ENCODE measurements around the gene PML. TPM values are rescaled to one million over a fixed set of nuclear protein-coding genes. Genes with fewer than 3 reads are reported as not detected.

PML gene
- 15.9 TPM for total RNA-seq (2013)
- polyA plus RNA-seq (10 to 100 TPM; 13.1 to 40.7 (median 20.6) TPM), polyA minus RNA-seq (49.0 and 65.6 TPM in 2 replicates), total RNA-seq (13.4 to 153 (median 19.3) reads per million in 11 experiments)

GRCh38 chr15:73994413-73994883 lies at the start of gene PML:
TSS of gene PML (plus strand) at chr15:73994716. CDS start at chr15:73994813, 97 bp downstream.
- intact Hi-C loops (cut with micrococcal nuclease), result loop anchor here in 1 of 2 donors (10.0 kb wide), 1 partner anchor 1450 kb away; no protein-coding TSS in a partner anchor
- Histone ChIP-seq H3K9ac (ENCODE audit: insufficient read depth, low read length, poor library complexity, severe bottlenecking) (peak within 1 kb of the TSS; percentile 88), H3K27me3 (ENCODE audit: control insufficient read depth in 2 of 2, insufficient read depth in 2 of 2, low read length in 2 of 2) (no peaks in the 10 kb centered on the region), H3K36me3 (replicated peaks in 1 of 2; ENCODE audit: control insufficient read depth in 1 of 2, insufficient read depth in 2 of 2, low read length in 2 of 2) (peaks cover 17 to 21% of the 10 kb centered on the region in 2 donors), H3K4me3 (replicated peaks in 1 of 3; ENCODE audit: low read depth in 2 of 3, low read length in 3 of 3) (peak within 1 kb of the TSS; percentile 76 to 94 (median 90)), H4K20me1 (ENCODE audit: insufficient read depth, low read length) (peaks cover 24% of the 10 kb centered on the region), H3K27ac (ENCODE audit: low read depth in 1 of 2, low read length in 2 of 2) (peak within 1 kb of the TSS; percentile 76 to 94), H3K9me3 (replicated peaks in 1 of 2; ENCODE audit: control insufficient read depth in 1 of 2, insufficient read depth in 1 of 2, low read length in 2 of 2) (no peaks in the 10 kb centered on the region), H3K4me2 (replicated peaks; ENCODE audit: extremely low read depth, low read length, poor library complexity, severe bottlenecking) (peak within 1 kb of the TSS; percentile 98), H2AFZ (ENCODE audit: insufficient read depth, low read depth, low read length, poor library complexity, severe bottlenecking) (peak within 1 kb of the TSS; percentile 90), H3K4me1 (ENCODE audit: control insufficient read depth in 1 of 2, insufficient read depth in 2 of 2, low read length in 2 of 2) (peaks cover 45 to 65% of the 10 kb centered on the region in 2 donors), H3K79me2 (ENCODE audit: insufficient read depth, low read length) (peaks cover 62% of the 10 kb centered on the region)
- TF ChIP-seq CTCF (IDR thresholded peaks at IDR 0.05), result no peak
- DNase-seq, result peak; percentile 91 to 95 (median 93)
- H3K4me3 Mint-ChIP-seq, result peak within 1 kb of the TSS; percentile 92 to 96
- H3K27me3 Mint-ChIP-seq (ENCODE audit: low read depth in 3 of 3), result peaks cover 0 to 3% (median 0%) of the 10 kb centered on the region in 3 donors
- under 1% methylated on average over 22 of the region's 27 CpGs for WGBS (ENCODE audit: insufficient coverage)
- peaks cover 0 to 3% (median 0%) of the 10 kb centered on the region in 7 donors for H3K9me3 Mint-ChIP-seq
- peaks cover 13 to 19% of the 10 kb centered on the region in 2 donors for H3K36me3 Mint-ChIP-seq
- H3K27ac Mint-ChIP-seq, result peak within 1 kb of the TSS; percentile 91 to 96 (median 94)
- H3K4me1 Mint-ChIP-seq, result peaks cover 57% of the 10 kb centered on the region

GRCh38 chr15:73945130-73945508 lies 49.4 kb upstream of the PML start:
- H3K9me3 ChIP-seq (replicated peaks in 1 of 2; ENCODE audit: control insufficient read depth in 1 of 2, insufficient read depth in 1 of 2, low read length in 2 of 2), result no peaks in the 10 kb centered on the region
- H3K9ac ChIP-seq (ENCODE audit: insufficient read depth, low read length, poor library complexity, severe bottlenecking), result no peak overlapping the region
- H3K27me3 ChIP-seq (ENCODE audit: control insufficient read depth in 2 of 2, insufficient read depth in 2 of 2, low read length in 2 of 2), result no peaks in the 10 kb centered on the region
- H3K27me3 Mint-ChIP-seq (ENCODE audit: low read depth in 3 of 3), result peaks cover 0 to 5% (median 0%) of the 10 kb centered on the region in 3 donors
- no peaks in the 10 kb centered on the region for H3K4me1 ChIP-seq (ENCODE audit: control insufficient read depth in 1 of 2, insufficient read depth in 2 of 2, low read length in 2 of 2)
- no peak for TF ChIP-seq CTCF (IDR thresholded peaks at IDR 0.05)
- H3K27ac ChIP-seq (ENCODE audit: low read depth in 1 of 2, low read length in 2 of 2), result no peak overlapping the region
- no peaks in the 10 kb centered on the region for H3K36me3 ChIP-seq (replicated peaks in 1 of 2; ENCODE audit: control insufficient read depth in 1 of 2, insufficient read depth in 2 of 2, low read length in 2 of 2)
- H3K4me3 Mint-ChIP-seq, result no peak overlapping the region
- intact Hi-C loops (cut with micrococcal nuclease), result no loop called here
- no peaks in the 10 kb centered on the region for H4K20me1 ChIP-seq (ENCODE audit: insufficient read depth, low read length)
- H3K4me2 ChIP-seq (replicated peaks; ENCODE audit: extremely low read depth, low read length, poor library complexity, severe bottlenecking), result no peak overlapping the region
- no peak for DNase-seq
- H3K36me3 Mint-ChIP-seq, result no peaks in the 10 kb centered on the region
- no peak overlapping the region for H3K4me3 ChIP-seq (replicated peaks in 1 of 3; ENCODE audit: low read depth in 2 of 3, low read length in 3 of 3)
- 88% methylated on average over 2 of the region's 4 CpGs for WGBS (ENCODE audit: insufficient coverage)
- no peaks in the 10 kb centered on the region for H3K9me3 Mint-ChIP-seq
- peak overlapping the region in 1 of 7 donors; percentile 66 for H3K27ac Mint-ChIP-seq
- H3K79me2 ChIP-seq (ENCODE audit: insufficient read depth, low read length), result no peaks in the 10 kb centered on the region
- no peaks in the 10 kb centered on the region for H3K4me1 Mint-ChIP-seq
- no peak overlapping the region for H2AFZ ChIP-seq (ENCODE audit: insufficient read depth, low read depth, low read length, poor library complexity, severe bottlenecking)
